KMS-11 (cell line): ENCODE measurements around the gene FKBP5.

Experiments
- H2AFZ ChIP-seq: fragments of 200-600 bp; sonication (generic); 2 replicates; pipeline ENCODE4 v1.6.1; 2016; ENCODE audit warnings: antibody characterized with exemption, mixed run types, low read depth
- H3K27ac ChIP-seq: fragments of 200-600 bp; sonication (generic); 2 replicates; pipeline ENCODE4 v1.6.1; 2016; ENCODE audit warnings: mild to moderate bottlenecking, mixed run types
- H3K27me3 ChIP-seq: fragments of 200-600 bp; sonication (generic); 2 replicates; pipeline ENCODE4 v1.6.1; 2017; ENCODE audit warnings: mild to moderate bottlenecking, low read depth, mixed run types, moderate library complexity; ENCODE audit not compliant: insufficient read depth
- H3K36me3 ChIP-seq: fragments of 200-600 bp; sonication (generic); 2 replicates; pipeline ENCODE4 v1.6.1; 2017; ENCODE audit warnings: mild to moderate bottlenecking, mixed run types; ENCODE audit not compliant: insufficient read depth
- H3K4me1 ChIP-seq: fragments of 200-600 bp; sonication (generic); 2 replicates; pipeline ENCODE4 v1.6.1; 2016; ENCODE audit warnings: mild to moderate bottlenecking, low read depth, mixed run types; ENCODE audit not compliant: poor library complexity, severe bottlenecking
- H3K4me2 ChIP-seq: fragments of 200-600 bp; sonication (generic); 2 replicates; pipeline ENCODE4 v1.7.0; 2016; ENCODE audit warnings: mild to moderate bottlenecking, mixed run types
- H3K4me3 ChIP-seq: fragments of 200-600 bp; sonication (generic); IDR thresholded peaks from 2 replicates; pipeline ENCODE4 v1.6.1; 2017; ENCODE audit warnings: low read depth, low read length, mixed read lengths; ENCODE audit not compliant: insufficient read depth
- H3K79me2 ChIP-seq: fragments of 200-600 bp; sonication (generic); 2 replicates; pipeline ENCODE4 v1.6.1; 2016; ENCODE audit warnings: low read depth, mixed run types; ENCODE audit not compliant: insufficient read depth
- H3K9ac ChIP-seq: fragments of 200-600 bp; sonication (generic); 2 replicates; pipeline ENCODE4 v1.6.1; 2016; ENCODE audit warnings: mild to moderate bottlenecking, mixed run types
- H4K20me1 ChIP-seq: fragments of 200-600 bp; sonication (generic); 2 replicates; pipeline ENCODE4 v1.6.1; 2016; ENCODE audit warnings: mild to moderate bottlenecking, mixed run types; ENCODE audit not compliant: insufficient read depth
- CTCF ChIP-seq: fragments of 200-600 bp; sonication (generic); conservative IDR thresholded peaks from 2 replicates; pipeline ENCODE4 v1.6.1; 2017; ENCODE audit warnings: low read depth, mild to moderate bottlenecking, antibody characterized with exemption, low read length, moderate library complexity, mixed read lengths

FKBP5 gene

GRCh38 chr6:35566794-35567193, 121.9 kb downstream of the FKBP5 start:
- TF ChIP-seq CTCF: no peak
- H3K27ac ChIP-seq: no peak overlapping the region
- H3K4me3 ChIP-seq: no peak overlapping the region
- H2AFZ ChIP-seq: no peak overlapping the region
- H4K20me1 ChIP-seq: no peaks in the 10 kb centered on the region
- H3K27me3 ChIP-seq: no peaks in the 10 kb centered on the region
- H3K4me1 ChIP-seq: no peaks in the 10 kb centered on the region
- no peak overlapping the region for H3K4me2 ChIP-seq
- H3K36me3 ChIP-seq: no peaks in the 10 kb centered on the region
- H3K9ac ChIP-seq: no peak overlapping the region
- no peaks in the 10 kb centered on the region for H3K79me2 ChIP-seq

DNA sequence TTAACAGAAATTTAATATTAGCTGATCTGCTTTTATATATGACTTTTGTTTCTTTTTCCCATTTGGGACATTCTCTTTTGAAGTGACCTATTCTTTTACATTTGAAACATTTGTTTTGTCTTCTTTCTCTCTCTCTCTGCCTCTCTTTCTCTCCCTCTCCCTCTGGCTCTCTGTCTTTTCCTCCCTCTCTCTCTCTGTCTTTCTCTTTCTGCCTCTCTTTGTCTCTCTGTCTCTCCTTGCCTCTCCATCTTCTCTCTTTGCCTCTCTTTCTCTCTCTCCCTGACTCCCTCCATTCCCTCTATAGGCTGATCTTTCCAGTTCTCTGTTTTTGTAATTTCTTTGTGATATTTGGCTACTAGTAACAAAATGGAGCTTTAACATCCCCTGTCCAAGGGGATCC, 124.0 kb downstream of the FKBP5 start:
- Histone ChIP-seq H4K20me1 (no peaks in the 10 kb centered on the region), H3K4me2 (no peak overlapping the region), H3K4me1 (no peaks in the 10 kb centered on the region), H3K36me3 (no peaks in the 10 kb centered on the region), H2AFZ (no peak overlapping the region), H3K9ac (no peak overlapping the region), H3K27me3 (no peaks in the 10 kb centered on the region), H3K4me3 (no peak overlapping the region), H3K27ac (no peak overlapping the region), H3K79me2 (no peaks in the 10 kb centered on the region)
- no peak for TF ChIP-seq CTCF

DNA sequence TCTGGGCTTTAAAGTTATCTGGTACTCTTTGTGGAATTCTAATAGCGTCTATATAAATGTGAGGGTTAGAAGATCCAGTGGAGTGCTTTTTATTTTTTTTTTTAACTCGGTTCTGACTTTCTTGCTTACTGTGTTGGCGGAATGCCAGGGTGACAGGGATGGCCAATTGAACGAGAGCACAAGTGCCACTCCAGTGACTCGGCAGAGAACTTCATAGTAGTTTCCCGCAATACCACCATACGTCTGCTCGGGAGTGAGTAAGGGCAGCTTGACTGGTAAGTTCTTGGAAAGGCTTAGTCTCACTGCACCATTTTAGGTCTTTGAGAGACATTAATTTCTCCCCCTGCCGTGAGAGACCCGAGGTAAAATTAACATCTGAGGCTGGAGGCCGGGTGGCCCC, 126.7 kb downstream of the FKBP5 start:
- Histone ChIP-seq H3K4me2 (no peak overlapping the region), H3K79me2 (no peaks in the 10 kb centered on the region), H3K27me3 (no peaks in the 10 kb centered on the region), H3K4me1 (no peaks in the 10 kb centered on the region), H3K9ac (no peak overlapping the region), H3K4me3 (no peak overlapping the region), H4K20me1 (no peaks in the 10 kb centered on the region), H3K27ac (no peak overlapping the region), H2AFZ (no peak overlapping the region), H3K36me3 (no peaks in the 10 kb centered on the region)
- TF ChIP-seq CTCF: no peak

- Histone ChIP-seq H4K20me1 (no peaks in the 10 kb centered on the region), H3K27ac (no peak overlapping the region), H3K27me3 (no peaks in the 10 kb centered on the region), H3K36me3 (no peaks in the 10 kb centered on the region), H3K4me3 (no peak overlapping the region), H3K9ac (no peak overlapping the region), H2AFZ (no peak overlapping the region), H3K4me1 (no peaks in the 10 kb centered on the region), H3K79me2 (no peaks in the 10 kb centered on the region), H3K4me2 (no peak overlapping the region)
- TF ChIP-seq CTCF: no peak
Measured at GRCh38 chr6:35561113-35561512, 127.6 kb downstream of the FKBP5 start.

DNA sequence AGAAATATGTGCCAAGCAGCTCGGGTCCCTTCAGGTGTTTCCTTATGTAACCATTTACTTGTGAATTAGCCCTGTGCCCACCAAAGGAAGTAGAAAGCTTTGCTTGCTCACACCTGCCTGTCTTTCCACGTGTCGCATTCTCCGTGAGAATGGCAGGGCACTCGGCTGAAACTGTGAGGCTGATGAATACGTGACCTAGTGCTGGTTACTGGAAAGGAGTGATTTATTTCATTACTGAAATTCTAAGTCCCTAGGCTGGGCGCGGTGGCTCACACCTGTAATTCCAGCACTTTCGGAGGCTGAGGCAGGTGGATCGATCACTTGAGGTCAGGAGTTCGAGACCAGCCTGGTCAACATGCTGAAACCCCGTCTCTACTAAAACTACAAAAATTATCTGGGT, 130.1 kb downstream of the FKBP5 start:
- no peaks in the 10 kb centered on the region for H4K20me1 ChIP-seq
- no peak overlapping the region for H2AFZ ChIP-seq
- no peaks in the 10 kb centered on the region for H3K27me3 ChIP-seq
- H3K4me3 ChIP-seq: no peak overlapping the region
- no peaks in the 10 kb centered on the region for H3K4me1 ChIP-seq
- TF ChIP-seq CTCF: no peak
- no peaks in the 10 kb centered on the region for H3K79me2 ChIP-seq
- no peak overlapping the region for H3K4me2 ChIP-seq
- H3K27ac ChIP-seq: no peak overlapping the region
- H3K36me3 ChIP-seq: no peaks in the 10 kb centered on the region
- H3K9ac ChIP-seq: no peak overlapping the region
